GM18498 (cell line): ENCODE measurements around the gene TEFM.
"Not testable (repeated sequence)": the region's sequence is repeated elsewhere in the genome, so short reads cannot be mapped to it uniquely, and the experiment has no call there.

Source experiments
- ATAC-seq: cut with Tn5 transposase; IDR thresholded peaks from one replicate; pipeline ENCODE4 v1.9.1; 2021; ENCODE audit warnings: mild to moderate bottlenecking, moderate library complexity; ENCODE audit not compliant: unreplicated experiment

TEFM gene

DNA sequence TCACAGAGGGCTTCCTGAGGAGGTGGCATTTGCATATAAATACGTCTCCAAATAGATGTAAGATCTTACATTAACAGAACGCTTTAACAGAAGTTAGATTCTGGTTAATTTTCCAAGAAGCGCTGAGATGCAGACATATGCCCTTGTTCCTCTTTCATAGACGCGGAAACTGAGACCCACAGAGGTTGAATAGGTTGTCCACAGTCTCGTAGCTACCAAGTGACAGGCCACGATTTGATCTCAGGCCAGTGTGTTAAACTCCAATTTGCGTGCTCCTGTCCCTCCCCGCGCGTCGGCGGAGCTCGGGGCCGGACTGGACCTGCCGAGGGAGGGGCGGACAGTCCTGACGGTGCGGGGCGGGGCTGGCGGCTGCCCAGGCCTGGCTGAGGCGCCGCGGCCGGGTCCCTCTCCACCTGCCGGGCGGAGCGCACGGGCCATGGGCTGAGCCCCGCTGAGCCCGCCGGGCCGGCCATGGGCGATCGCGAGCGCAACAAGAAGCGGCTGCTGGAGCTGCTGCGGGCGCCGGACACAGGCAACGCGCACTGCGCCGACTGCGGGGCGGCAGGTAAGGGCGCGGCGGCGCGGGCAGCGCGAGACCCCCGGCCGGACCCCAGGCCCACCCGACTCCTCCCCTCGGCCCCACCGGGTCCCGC, 15.6 kb upstream of the TEFM start, which contains the start of gene ADAP2:
ADAP2 (plus strand) TSS at position 402 of the 653 bp plus-strand sequence; CDS start at position 472, 70 bp downstream.
- ATAC-seq: peak; percentile 54

DNA sequence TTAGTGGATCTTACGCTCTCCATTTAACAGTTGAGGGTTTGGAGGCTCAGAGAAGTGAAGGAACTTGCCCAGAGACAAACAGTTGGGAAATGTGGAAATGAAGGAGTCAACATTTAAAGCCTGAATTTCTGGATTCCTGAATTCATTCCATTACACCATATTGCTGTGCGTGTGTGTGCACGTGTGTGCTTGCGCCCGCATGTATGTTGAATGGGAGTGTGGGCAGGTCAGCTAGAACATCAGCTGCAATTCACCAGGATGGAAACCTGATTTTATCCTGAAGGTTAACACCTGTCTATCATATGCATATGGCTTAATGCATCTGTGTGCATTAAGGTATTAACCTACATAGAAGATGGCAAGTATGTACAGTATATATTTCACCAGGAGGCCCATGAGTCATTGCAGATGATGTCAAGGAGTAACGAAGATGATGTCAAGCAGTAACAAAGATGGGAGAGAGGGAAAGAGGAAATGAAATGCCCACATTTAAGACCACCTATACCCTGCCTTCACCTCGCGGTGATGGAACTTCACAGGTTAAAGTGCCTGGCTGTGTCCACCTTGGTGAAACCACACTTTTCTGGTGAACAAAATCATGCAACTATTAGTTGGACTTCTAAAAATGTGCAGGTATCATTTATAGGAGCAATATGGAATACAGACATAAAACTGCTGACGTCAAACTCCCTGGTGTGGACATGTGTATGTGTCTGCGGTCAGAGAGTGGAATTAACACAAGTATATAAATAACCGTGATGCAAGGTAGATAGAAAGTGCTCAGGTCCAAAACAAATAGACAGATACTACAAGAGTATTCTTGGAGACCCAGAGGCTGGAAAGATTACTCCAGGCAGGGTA, 14.9 kb upstream of the TEFM start:
- no peak for ATAC-seq

DNA sequence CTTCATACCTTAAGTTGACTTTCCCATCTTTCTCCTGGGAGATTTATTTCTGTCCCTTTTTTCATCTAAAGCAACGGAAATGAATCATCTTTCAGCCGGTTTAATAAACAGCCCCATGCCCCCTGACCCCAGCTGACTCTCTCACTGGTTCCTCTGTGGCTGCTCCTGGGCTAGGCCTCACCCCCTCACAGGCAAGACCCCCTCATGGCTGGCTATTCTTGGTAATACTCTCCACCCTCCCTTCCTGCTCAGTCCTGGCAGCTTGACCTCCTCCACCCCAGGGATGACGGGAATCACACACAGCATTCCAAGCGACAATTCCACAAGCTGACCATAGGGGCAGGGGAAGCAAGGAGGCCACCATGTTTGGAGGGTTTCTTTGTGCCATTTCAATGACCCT, 14.2 kb upstream of the TEFM start:
- no peak for ATAC-seq

DNA sequence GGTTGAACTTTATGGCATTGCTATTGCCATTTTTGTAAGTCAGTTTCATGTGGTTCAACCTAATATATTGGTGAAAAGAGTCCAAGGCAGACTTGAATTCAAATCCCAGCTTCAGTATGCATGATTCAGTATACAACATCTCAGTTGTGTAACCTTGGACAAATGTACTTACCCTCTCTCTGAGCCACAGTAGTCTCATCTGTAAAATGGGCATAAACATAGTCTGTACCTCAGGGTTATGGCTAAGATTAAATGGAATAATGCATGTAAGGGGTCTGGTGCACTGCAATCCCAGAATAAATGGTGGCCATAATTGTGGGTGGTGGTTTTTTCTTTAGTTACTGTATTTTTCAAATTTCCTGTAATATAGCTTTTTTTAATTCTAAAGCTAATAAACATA, 11.0 kb upstream of the TEFM start:
- ATAC-seq: no peak

DNA sequence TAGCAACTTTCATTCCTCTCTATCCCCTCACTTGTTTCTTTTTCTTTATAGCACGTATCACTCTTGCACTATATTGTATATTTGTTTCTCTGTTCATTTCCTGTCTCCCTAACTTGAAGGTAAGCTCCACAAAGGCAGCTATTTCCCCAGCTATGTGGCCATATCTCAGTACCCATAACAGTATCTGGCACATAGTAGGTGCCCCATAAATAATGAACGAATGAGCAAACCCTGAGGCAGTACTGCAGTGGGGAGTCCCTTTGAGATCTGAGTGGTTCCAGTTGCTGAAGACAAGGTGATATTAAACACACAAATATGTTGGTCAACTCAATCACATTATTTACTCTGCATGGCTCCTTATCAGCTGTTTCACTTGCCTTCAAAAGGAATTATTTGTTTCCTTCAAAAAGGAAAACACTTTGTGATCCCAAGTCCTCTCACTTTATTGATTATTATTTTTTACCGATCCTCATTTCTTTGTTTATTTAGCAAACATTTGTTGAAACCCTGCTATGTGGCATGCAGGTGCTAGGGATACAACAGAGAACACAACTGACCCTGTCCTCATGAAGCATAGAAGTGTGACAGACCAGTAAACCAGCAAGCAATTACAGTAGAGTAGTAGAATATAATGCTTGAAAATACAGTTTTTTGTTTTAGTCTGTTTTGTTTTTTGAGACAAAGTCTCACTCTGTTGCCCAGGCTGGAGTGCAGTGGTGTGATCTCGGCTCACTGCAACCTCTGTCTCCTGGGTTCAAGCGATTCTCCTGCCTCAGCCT, 10.0 kb upstream of the TEFM start:
- ATAC-seq: no peak

DNA sequence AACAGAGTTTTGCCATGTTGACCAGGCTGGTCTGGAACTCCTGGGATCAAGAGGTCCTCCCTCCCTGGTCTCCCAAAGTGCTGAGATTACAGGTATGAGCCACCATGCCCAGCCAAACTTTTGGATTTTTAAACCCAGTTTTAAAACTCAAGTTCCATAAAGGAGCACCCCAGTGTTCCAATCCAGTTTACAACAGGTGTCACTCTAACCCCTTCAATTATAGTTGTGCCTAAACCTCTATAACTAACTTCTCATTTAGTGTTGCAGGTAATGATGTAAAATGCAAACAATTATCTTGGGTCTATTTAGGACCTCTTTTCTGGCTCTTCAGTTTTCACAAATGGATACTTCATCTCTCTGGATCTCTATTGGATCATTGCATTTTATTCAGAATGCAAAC, 7.9 kb upstream of the TEFM start:
- no peak for ATAC-seq

DNA sequence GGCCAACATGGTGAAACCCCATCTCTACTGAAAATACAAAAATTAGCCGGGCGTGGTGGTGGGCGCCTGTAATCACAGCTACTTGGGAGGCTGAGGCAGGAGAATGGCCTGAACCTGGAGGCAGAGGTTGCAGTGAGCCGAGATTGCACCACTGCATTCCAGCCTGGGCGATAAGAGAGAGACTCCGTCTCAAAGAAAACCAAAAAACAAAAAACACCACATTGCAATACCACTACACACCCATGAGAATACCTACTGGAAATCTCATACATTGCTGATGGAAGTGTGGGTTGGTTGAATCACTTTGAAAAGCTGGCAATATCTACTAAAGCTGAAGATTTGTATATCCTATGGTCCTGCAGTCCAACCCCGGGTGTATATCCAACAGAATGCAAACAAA, 4.1 kb upstream of the TEFM start:
- ATAC-seq: not testable (repeated sequence)

DNA sequence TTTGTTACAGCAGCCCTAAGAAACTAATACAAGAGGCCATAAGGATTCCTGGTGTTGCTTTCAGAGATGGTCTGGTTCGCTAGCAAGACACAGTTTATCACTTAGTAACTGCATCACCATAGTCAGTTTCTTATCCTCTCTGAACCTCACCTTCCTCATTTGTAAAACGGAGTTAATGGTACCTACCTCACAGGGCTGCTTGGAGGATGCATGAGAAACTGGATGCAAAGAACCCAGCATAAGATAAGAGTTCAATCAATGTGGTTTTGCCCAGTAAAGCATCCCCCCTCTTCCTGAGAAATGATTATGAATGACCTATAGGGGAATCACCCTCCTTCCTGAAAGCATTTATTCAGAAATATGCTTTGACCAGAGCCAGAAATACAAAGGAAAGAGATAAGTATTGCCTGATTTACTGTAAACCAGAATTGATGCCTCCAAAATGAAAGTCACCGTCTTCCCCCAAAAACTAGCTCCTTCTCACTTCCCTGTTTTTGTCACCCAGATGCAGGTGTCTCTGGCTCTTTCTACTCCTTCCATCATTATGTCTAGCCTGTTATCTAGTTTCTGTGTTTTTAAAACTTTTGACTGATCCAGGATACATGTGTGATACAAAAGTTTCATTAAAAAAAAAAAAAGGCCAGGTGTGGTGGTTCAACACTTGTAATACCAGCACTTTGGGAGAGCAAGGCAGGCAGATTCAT, 2.8 kb upstream of the TEFM start:
- ATAC-seq: no peak

DNA sequence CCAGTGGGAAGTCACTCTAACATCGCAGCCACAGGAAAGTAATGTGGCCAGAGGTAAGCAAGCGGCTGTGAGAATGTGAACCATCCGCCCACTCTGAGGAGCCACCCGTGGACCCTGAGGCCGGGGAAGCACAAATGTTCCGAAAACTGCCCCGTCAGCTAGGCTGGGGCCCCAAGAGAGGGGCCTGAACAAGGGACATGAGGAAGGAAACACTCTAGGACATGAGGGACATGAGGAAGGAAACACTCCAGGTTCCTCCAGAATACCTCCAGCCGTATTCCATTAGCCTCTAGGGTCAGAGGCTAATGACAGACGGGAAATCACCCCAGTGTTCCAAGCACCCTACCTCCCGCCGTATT, 317 bp downstream of the TEFM start:
- ATAC-seq: peak; percentile 32

DNA sequence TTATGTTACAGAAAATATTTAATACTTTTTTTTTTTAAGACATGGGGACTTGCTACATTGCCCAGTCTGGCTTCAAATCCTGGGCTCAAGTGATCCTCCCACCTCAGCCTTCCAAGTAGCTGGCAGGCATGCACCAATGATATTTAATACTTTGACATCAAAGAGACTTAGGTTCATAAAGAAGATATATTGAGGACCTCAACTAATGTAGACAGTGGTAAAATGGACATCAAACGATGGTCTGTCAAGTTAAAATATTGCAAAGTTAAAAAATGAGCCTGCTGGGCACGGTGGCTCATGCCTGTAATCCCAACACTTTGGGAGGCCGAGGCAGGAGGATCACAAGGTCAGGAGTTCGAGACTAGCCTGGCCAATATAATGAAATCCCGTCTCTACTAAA, 8.7 kb downstream of the TEFM start:
- ATAC-seq: no peak

DNA sequence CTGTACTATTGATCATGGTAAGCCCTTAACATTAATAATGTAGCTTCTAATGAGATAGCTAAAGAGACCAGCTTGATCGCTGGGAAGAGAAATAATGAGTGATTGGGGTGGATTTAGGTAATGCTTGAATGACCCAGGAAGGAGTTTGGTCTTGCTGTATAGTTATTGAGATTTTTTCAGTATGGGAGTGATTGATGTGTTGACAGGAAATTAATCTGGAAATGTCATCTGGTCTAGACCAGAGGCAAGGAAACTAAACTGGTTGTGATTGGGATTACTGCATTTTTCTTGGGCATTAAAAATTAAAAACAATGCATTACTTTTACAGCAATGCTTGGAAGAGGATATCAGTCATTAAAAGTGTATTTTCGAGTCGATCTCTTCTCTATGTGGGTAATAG, 11.8 kb downstream of the TEFM start:
- ATAC-seq: no peak

DNA sequence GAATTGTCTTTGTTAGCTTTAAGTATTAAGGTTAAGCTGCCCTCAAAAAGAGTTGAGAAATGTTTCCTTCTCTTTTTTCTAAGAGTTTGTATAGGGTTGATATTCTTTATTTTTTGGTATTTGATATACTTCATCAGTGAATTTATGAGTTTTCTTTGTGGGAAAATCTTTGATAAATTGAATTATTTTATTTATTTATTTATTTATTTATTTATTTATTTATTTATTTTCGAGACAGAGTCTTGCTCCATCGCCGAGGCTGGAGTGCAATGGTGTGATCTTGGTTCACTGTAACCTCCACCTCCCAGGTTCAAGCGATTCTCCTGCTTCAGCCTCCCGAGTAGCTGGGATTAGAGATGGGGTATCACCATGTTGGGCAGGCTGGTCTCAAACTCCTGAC, 19.9 kb downstream of the TEFM start:
- ATAC-seq: no peak

DNA sequence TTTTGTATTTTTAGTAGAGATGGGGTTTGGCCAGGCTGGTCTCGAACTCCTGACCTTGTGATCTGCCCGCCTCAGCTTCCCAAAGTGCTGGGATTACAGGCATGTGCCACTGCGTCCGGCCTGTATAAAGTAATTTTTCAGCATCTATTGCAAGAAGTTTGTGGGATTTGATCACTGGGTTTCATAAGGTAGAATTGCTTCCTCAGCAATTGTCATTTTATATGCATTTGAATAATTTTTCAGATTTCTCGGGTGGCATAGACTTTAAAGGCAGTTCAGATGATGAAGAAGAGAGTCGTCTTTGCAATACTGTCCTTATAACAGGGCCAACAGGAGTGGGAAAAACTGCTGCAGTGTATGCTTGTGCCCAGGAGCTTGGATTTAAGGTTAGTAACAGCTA, 37.0 kb downstream of the TEFM start:
- no peak for ATAC-seq

DNA sequence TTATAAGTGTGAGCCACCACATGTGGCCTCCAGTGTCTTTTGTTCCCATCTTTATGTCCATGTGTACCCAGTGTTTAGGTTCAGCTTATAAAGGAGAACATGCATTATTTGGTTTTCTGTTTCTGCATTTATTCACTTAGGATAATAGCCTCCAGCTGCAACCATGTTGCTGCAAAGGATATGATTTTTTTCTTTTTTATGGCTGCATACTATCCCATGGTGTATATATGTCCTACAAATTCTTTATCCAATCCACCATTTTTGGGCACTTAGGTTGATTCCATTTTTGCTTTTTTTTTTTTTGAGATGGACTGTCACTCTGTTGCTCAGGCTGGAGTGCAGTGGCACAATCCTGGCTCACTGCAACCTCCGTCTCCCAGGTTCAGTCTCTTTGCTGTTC, 41.4 kb downstream of the TEFM start:
- no peak for ATAC-seq

DNA sequence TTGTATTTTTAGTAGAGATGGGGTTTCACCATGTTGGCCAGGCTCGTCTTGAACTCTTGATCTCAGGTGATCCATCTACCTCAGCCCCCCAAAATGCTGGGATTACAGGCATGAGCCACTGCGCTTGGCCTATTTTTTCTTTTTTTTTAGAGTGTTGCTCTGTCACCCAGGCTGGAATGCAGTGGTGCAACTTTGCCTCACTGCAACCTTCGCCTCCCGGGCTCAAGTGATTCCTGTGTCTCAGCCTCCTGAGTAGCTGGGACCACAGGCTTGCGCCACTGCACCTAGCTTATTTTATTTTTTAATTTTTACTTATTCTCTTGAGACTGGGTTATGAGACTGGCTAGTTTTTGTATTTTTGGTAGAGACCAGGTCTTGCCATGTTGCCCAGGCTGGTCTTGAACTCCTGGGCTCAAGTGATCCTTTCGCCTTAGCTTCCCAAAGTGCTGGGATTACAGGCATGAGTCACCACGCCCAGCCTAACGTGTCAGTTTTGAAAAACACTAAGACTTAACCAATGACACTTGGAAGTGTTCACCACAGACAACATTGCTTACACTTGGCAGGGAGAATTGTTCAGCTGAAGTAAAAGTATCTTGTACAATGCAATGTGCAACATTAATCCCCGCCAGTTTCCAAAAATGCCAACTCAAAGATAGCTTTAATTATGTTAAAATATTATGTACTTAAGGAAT, 47.3 kb downstream of the TEFM start:
- ATAC-seq: no peak

DNA sequence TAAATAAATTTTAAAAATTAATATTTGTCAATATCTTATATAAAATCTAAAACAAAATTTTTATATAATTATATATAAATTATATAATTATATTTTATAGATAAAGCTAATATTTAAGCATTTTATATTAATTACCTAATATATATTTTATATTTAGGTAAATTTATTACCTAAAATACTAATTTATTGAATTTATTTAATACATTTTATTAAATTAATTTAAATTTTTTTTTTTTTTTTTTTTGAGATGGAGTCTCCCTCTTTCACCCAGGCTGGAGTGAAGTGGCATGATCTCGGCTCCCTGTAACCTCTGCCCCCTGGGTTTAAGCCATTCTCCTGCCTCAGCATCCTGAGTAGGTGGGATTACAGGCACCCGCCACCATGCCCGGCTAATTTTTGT, 51.9 kb downstream of the TEFM start:
- no peak for ATAC-seq
